ENCODE data around the gene TMTC2. TPM values are rescaled to one million over a fixed set of nuclear protein-coding genes. Genes with fewer than 3 reads are reported as not detected.

The TMTC2 gene
- total RNA-seq, 1 experiment from 2014 or later, result 1.7 TPM

DNA sequence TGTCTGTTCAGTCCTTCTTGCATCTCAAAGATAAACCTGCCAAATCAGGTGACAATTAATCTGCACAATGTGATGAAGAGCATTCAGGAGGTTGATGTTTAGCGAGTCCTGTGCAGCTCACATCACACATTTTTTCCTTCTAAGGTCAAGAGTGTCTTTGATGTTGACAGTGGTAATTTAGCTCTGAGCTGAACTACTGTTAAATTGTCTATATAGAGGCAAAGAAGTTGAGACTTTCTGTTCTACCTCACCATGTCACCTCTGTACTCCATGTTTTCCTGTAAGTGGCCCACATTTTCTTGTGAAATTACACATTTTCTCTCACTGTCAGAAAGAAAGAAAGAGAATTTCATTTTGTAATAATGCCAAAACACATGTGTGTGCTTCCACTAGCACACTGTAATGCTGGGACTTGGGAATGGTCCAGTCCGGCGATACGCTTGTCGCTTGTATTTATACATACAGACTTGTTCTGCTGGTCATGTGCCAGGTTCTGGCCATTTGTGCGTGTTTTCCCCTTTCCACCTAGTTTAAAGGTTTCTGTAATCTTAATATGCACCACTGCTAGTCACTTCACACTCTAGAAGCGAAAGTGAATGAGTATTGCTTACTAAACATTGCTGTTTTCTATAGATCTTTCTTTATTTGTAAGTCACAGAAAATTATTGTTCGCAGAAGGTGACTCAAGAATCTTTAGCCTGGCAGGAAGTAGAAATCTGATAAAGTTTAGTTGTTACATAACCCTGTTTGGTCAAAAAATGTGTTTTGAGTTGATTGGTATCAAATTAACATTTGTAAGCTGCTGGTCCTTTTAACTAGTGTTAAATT, 328.9 kb downstream of the TMTC2 start:
- Mint-ChIP-seq H3K27me3 (ENCODE audit: insufficient read depth, unreplicated experiment) (no peaks in the 10 kb centered on the region), H3K9me3 (ENCODE audit: unreplicated experiment) (peaks cover 9% of the 10 kb centered on the region), H3K4me3 (ENCODE audit: unreplicated experiment) (peak overlapping the region; percentile 66), H3K27ac (ENCODE audit: low read depth, unreplicated experiment) (no peak overlapping the region), H3K36me3 (ENCODE audit: insufficient read depth, unreplicated experiment) (no peaks in the 10 kb centered on the region), H3K4me1 (ENCODE audit: insufficient read depth, unreplicated experiment) (peaks cover 15% of the 10 kb centered on the region)
- no TSS peak for BruUV-seq (replicated peaks)
- CTCF ChIA-PET, result interaction anchor here (0.7 to 1.4 kb wide), 5 partner anchors 67 to 1486 kb away, joined by 3 to 6 read pairs (median 4); no protein-coding TSS in a partner anchor
- no peak for TF ChIP-seq CTCF (IDR thresholded peaks at IDR 0.05; ENCODE audit: unreplicated experiment)
- POLR2A ChIA-PET, result interaction anchor here (0.7 to 1.2 kb wide), 2 partner anchors 13 to 140 kb away, joined by 4 to 5 read pairs; no protein-coding TSS in a partner anchor
- intact Hi-C loops (cut with micrococcal nuclease), result no loop called here
- peak; percentile 30 for DNase-seq (ENCODE audit: unreplicated experiment)

GRCh38 chr12:83016218-83016835, 329.6 kb downstream of the TMTC2 start:
- DNase-seq (ENCODE audit: unreplicated experiment), result peak; percentile 91
- intact Hi-C loops (cut with micrococcal nuclease), result no loop called here
- Mint-ChIP-seq H3K27me3 (ENCODE audit: insufficient read depth, unreplicated experiment) (no peaks in the 10 kb centered on the region), H3K36me3 (ENCODE audit: insufficient read depth, unreplicated experiment) (no peaks in the 10 kb centered on the region), H3K4me1 (ENCODE audit: insufficient read depth, unreplicated experiment) (peaks cover 15% of the 10 kb centered on the region), H3K9me3 (ENCODE audit: unreplicated experiment) (peaks cover 6% of the 10 kb centered on the region), H3K27ac (ENCODE audit: low read depth, unreplicated experiment) (no peak overlapping the region), H3K4me3 (ENCODE audit: unreplicated experiment) (peak overlapping the region; percentile 66)
- ChIA-PET POLR2A (interaction anchor here (0.5 to 1.2 kb wide), 4 partner anchors 13 to 310 kb away, joined by 3 to 5 read pairs (median 4); no protein-coding TSS in a partner anchor), CTCF (interaction anchor here (0.6 to 1.2 kb wide), 4 partner anchors 68 to 1365 kb away, joined by 3 to 6 read pairs (median 4); no protein-coding TSS in a partner anchor)
- no TSS peak for BruUV-seq (replicated peaks)
- no peak for TF ChIP-seq CTCF (IDR thresholded peaks at IDR 0.05; ENCODE audit: unreplicated experiment)

DNA sequence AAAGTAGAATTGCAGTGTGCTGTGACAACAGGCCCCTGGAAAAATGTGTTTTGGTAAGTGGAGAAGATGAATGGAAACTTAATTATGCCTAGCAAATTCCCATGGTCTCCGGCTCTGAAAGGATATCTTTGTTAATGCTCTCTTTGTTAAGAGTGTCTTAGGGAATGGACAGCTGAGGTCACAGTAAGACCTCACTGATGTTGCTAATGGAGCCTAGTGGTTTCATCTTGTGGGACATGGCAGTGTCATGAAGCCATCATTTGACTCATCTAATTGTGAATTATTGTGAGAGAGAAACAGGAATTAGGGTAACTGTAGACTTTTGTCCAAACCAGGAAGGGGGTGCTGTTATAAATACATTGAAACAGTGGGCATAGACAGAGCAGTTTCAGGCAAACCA, 330.3 kb downstream of the TMTC2 start:
- no peak for TF ChIP-seq CTCF (IDR thresholded peaks at IDR 0.05; ENCODE audit: unreplicated experiment)
- no peak overlapping the region for H3K27ac Mint-ChIP-seq (ENCODE audit: low read depth, unreplicated experiment)
- H3K4me3 Mint-ChIP-seq (ENCODE audit: unreplicated experiment), result no peak overlapping the region
- H3K36me3 Mint-ChIP-seq (ENCODE audit: insufficient read depth, unreplicated experiment), result no peaks in the 10 kb centered on the region
- no peaks in the 10 kb centered on the region for H3K9me3 Mint-ChIP-seq (ENCODE audit: unreplicated experiment)
- no TSS peak for BruUV-seq (replicated peaks)
- peaks cover 15% of the 10 kb centered on the region for H3K4me1 Mint-ChIP-seq (ENCODE audit: insufficient read depth, unreplicated experiment)
- no peaks in the 10 kb centered on the region for H3K27me3 Mint-ChIP-seq (ENCODE audit: insufficient read depth, unreplicated experiment)
- DNase-seq (ENCODE audit: unreplicated experiment), result no peak
- intact Hi-C loops (cut with micrococcal nuclease), result no loop called here
- ChIA-PET CTCF (no interaction called here), POLR2A (interaction anchor here (0.8 to 1.2 kb wide), 2 partner anchors 12 to 142 kb away, joined by 4 to 5 read pairs; no protein-coding TSS in a partner anchor)

GRCh38 chr12:83018088-83018487, 331.4 kb downstream of the TMTC2 start:
- intact Hi-C loops (cut with micrococcal nuclease), result no loop called here
- Mint-ChIP-seq H3K36me3 (ENCODE audit: insufficient read depth, unreplicated experiment) (no peaks in the 10 kb centered on the region), H3K27me3 (ENCODE audit: insufficient read depth, unreplicated experiment) (no peaks in the 10 kb centered on the region), H3K4me1 (ENCODE audit: insufficient read depth, unreplicated experiment) (peaks cover 15% of the 10 kb centered on the region), H3K4me3 (ENCODE audit: unreplicated experiment) (no peak overlapping the region), H3K9me3 (ENCODE audit: unreplicated experiment) (no peaks in the 10 kb centered on the region), H3K27ac (ENCODE audit: low read depth, unreplicated experiment) (no peak overlapping the region)
- POLR2A ChIA-PET, result interaction anchor here (0.6 kb wide), 1 partner anchor 479 kb away, joined by 3 read pairs; no protein-coding TSS in a partner anchor
- CTCF ChIA-PET, result interaction anchor here (0.7 kb wide), 1 partner anchor 332 kb away, joined by 3 read pairs; the partner anchor contains the start of gene TMTC2
- BruUV-seq (replicated peaks), result no TSS peak
- no peak for DNase-seq (ENCODE audit: unreplicated experiment)
- TF ChIP-seq CTCF (IDR thresholded peaks at IDR 0.05; ENCODE audit: unreplicated experiment), result no peak
